ENCODE results near the gene LYZL1.
"Not testable (repeated sequence)": the region's sequence is repeated elsewhere in the genome, so short reads cannot be mapped to it uniquely, and the experiment has no call there.

The LYZL1 gene

GRCh38 chr10:29265210-29265768 lies 23.6 kb upstream of the LYZL1 start:
- no peak for DNase-seq

GRCh38 chr10:29266641-29267040 lies 22.2 kb upstream of the LYZL1 start:
- DNase-seq: no peak

GRCh38 chr10:29268011-29268410 lies 20.9 kb upstream of the LYZL1 start:
- no peak for DNase-seq

DNA sequence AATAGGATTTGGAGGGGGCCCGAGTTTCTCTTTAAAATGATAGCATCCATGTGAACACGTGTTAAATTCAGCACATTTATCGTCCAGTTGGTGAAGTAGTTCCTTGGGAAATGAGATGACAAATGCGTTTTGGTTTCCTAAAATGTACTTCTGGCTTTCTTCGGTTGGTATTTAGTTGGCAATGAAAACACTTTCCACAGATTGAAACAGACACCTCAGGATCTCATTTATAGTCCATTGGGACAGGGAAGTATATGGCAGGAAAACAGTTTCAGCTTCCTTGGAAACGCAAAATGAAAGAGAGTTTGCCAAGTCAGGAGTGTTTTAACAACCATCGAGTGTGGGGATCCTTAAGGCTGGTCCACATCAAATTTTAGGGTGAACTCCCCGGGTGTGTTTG lies 19.4 kb upstream of the LYZL1 start:
- DNase-seq: no peak

- no peak for DNase-seq
These were observed 18.0 kb upstream of the LYZL1 start for GRCh38 chr10:29270883-29271282.

GRCh38 chr10:29271877-29272276 lies 17.0 kb upstream of the LYZL1 start:
- DNase-seq: no peak

DNA sequence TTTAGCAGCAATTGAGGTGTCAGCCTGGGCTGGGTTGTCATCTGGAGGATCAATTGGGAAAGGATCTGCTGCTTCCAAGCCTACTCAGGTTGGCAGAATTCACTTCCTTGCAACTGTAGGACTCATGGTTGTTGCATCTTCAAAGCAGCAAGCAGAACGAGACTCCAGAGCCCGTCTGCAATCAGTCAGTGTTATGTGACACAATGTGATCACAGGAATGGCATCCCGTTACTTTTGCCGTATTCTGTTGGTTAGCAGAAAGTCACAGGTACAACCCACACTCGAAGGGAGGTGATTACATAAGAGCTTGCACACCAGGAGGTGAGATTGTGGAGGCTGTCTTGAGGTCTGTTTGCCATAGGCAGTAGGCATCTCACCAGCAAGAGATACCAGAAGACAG lies 15.4 kb upstream of the LYZL1 start:
- no peak for DNase-seq

DNA sequence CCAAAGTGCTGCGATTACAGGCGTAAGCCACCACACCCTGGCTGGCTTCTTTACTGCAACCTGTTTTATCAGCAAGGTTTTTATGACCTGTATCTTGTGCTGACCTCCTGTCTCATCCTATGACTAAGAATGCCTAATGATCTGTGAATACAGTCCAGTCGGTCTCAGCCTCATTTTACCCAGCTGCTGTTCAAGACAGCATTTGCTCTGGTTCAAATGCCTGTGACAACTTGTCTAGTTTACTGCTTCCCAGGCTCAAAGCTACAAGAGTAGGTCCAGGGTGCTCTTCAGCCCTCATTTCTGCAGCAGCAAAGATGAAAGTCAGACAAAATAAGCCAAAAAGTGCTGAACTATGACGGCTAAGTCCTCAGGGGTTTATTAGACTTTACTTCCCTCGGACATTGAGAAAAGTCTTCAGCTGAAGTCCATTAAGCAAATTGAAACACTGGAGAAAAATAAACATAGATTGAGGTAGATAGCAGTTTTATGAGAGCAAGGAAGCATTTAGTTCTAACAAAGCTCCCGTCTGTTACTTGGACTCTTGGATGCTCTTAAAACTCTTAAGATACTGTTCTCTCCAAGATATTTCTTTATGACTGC lies 12.5 kb upstream of the LYZL1 start:
- DNase-seq: no peak

GRCh38 chr10:29277296-29277695 lies 11.6 kb upstream of the LYZL1 start:
- DNase-seq: no peak

DNA sequence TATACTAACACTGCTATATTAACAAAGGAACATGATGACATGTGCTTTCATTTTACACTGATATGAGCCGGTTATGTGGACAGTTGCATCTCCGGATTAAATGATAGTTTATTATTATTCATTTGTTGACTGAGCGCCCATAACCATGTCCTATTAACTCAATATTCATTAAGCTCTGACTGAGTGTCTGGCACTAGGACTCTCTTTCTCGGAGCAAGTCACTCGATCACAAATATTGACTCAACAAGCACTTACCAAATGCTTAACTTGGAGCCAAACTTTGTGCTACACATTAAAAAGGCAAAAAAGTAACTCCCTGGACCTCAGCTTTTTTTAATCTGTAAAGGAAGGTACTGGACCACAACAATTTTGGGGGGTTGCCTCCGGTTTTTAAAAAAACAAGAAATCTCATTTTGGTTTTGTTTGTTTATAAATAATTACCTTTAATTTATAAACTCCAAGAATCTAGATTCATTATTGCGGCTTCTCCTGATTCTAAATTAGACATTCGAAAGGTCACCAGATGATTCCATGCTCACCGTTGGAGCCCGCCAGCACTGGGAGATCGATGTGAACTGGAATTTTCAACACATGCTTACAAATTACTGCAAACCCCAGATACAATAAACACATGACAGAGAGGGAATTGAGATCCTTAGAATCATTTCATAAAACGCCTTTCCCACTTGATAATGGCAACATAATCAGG lies 8.9 kb upstream of the LYZL1 start:
- DNase-seq: no peak

DNA sequence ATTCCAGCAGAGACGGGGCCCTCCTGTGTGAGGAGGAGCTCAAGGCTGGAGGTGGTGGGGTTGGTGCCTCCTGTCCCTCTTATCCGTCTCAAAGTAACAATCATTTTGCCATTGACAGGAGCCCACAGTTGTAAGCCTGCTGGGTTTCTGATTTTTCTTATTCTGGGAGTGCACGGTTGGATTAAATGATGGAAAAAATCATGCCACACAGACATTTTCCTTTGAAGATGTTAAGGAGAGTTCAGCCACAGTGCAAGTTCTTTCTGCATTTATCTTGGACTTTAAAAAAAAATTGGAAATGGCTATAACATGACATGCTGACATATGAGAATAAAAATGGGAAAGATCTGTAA lies 8.4 kb upstream of the LYZL1 start:
- DNase-seq: no peak

DNA sequence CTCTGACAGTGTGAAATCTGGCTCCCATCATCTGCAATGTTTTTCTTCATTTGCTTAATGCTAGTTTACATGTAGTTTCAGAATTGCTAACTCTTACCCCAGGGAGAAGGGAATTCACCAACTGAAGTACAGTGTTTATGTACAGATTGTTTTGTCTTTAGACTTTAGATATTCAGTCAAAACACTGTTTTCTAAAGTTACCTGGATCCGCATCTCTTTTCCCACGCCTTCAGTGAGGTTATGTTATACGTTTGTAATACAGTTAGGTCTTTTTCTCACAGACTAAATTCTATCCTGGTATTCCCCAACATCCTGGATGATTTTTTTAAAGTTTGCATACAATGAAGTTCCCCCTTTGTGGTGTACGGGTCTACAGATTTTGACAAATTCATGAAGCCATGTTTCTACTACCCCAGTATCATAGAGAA lies 3.2 kb upstream of the LYZL1 start:
- DNase-seq: no peak

DNA sequence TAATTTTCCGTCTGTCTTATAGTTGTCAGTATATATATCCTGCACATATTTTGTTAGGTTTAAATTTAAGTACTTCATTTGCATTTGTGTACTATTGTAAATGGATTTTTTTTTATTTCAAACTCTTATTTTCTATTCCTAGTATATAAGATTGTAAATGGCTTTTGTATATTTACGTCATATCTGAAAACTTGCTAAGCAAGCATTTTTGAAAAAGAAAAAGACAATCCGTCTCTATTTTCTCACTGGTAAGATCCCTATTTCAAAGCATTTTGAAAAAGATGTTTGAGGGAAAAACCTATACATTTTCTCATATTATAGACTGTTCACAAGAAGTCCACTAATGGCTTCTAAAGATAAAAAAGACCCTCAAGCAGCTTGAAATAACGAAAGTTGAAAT lies 1.2 kb upstream of the LYZL1 start:
- no peak for DNase-seq

GRCh38 chr10:29291561-29291960 lies 2.7 kb downstream of the LYZL1 start:
- DNase-seq: not testable (repeated sequence)

DNA sequence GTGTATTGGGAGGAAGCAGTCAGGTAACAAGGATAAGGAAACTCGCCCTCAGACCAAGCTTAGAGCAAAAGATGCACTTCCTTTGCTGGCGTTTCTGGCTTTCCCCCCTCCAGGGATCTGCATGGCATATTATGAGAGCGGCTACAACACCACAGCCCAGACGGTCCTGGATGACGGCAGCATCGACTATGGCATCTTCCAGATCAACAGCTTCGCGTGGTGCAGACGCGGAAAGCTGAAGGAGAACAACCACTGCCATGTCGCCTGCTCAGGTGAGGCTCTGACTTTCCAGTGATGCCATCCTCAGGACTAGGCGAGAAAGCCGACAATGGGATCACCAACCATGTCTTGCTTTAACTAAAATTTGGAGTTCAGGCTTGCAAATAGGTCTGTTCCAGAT lies 3.5 kb downstream of the LYZL1 start:
- not testable (repeated sequence) for DNase-seq

- DNase-seq: no peak
These were observed 6.9 kb downstream of the LYZL1 start for GRCh38 chr10:29295813-29296212.

GRCh38 chr10:29297678-29298077 lies 8.8 kb downstream of the LYZL1 start:
- no peak for DNase-seq

DNA sequence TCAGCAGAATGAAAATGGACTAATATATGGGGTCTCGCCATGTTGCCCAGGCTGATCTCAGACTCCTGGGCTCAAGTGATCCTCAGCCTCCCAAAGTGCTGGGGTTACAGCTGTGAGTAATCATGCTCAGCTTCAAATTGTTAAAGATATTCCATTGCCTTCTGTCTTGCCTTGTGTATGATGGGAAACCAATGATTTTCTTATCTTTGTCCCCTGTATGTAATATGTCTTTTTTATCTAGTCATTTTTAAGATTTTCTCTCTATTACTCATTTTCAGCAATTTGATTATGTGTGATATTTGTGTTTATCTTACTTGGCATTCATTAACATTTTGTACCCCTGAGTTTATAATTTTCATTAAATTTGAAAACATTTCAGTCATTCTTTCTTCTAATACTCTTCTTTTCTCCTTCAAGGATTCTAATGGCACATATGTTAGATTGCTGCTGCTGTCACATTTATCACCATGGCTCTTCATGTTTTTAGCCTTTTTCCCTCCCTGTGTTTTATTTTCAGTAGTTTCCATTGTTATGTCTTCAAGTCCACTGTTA lies 12.6 kb downstream of the LYZL1 start:
- no peak for DNase-seq

- DNase-seq: no peak
These were observed 13.6 kb downstream of the LYZL1 start for GRCh38 chr10:29302499-29302898.

DNA sequence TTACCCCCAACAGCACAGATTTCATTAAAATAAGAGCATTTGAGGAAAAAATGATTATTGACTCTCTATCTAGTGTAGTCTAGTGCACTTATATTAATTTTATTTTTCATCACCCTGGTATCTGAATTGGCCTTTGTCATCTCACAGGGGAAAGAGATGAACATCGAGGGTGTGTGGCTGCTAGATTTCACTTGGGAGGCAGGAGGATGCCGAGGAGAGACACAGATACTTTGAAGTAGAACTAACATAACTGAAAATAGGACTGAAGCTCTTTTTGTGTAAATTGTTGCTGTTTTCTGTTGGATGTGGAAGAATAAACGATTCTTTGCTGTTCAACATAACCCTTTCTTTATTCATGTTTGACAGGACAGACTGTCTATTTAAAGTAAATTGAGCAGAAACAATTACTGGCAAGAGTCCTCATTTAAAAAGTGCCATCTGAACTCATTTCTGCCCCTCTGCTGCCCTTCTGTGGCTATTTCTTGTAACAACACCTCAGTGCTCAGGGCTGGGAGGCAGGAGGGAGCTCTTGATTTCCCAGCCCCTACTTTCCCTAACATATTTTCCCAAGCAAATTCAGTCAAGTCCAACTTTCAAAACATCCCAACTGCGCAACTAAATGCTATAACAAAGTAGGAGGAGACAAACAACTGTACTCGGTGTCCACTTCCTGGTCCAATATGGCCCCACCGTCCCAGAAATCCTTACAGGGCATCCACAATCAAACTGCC lies 15.6 kb downstream of the LYZL1 start:
- peak; percentile 19 for DNase-seq

- DNase-seq: no peak
These were observed 16.1 kb downstream of the LYZL1 start for GRCh38 chr10:29304995-29305335.

DNA sequence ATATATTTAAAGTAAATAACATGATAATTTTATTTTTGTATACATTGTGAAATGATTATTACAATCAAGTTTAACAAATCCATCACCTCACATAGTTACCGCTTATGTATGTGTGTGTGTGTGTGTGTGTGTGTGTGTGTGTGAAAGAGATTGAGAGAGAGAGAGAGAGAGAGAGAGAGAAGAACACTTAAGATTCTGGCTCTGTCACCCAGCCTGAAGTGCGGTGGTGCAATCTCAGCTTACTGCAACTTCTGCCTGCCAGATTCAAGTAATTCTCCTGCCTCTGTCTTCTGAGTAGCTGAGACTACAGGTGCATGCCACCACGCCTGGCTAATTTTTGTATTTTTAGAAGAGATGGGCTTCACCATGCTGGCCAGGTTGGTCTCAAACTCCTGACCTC lies 17.8 kb downstream of the LYZL1 start:
- no peak for DNase-seq

GRCh38 chr10:29308142-29308541 lies 19.3 kb downstream of the LYZL1 start:
- not testable (repeated sequence) for DNase-seq

- DNase-seq: no peak
These were observed 20.6 kb downstream of the LYZL1 start for GRCh38 chr10:29309465-29309864.
